GM19239 (cell line): ENCODE measurements around the gene ATG5.
A peak's percentile ranks its signal among the peaks of the same experiment; 100 is the strongest.
"Not testable (repeated sequence)": the region's sequence is repeated elsewhere in the genome, so short reads cannot be mapped to it uniquely, and the experiment has no call there.

Experiments
- DNase-seq: peaks from one replicate; pipeline ENCODE4 v3.0.0; 2011; ENCODE audit warnings: low spot score; ENCODE audit not compliant: insufficient read length
- FAIRE-seq: peaks from 2 replicates; lab custom pipeline; 2011; peaks lifted over from hg19 to GRCh38; lab: Jason Lieb, UNC

ATG5 gene

GRCh38 chr6:106162921-106163320 lies 162.6 kb downstream of the ATG5 start:
- DNase-seq (no peak), FAIRE-seq (no peak)

GRCh38 chr6:106161893-106162292 lies 163.7 kb downstream of the ATG5 start:
- no peak for DNase-seq
- FAIRE-seq = no peak

DNA sequence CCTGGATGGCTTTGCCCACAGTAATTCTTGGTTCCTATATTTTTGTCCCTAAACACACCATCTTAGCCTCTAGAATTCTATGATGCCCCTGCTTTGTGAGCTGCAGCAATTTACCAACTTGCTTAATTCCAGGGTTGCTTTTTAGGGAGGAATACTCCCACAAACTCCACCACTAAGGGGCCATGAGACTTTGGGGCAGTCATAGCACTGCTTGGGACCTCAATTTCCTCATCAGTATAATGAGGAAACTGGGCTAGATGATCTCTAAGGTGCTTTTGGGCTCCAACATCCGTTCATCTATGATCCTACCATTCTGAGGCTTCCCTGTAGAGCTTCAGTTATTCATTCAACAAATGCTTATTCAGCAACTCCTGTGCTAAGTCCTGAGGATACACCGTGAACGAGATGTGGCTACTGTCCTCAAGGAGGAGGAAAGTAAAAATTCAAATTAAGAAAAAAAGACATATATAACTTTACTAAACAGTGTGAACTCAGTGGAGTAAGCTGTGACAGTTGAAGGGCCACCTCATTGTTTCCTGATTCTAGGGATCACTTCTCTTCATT lies 164.2 kb downstream of the ATG5 start:
- DNase-seq (no peak), FAIRE-seq (peak; percentile 63)

- FAIRE-seq (no peak), DNase-seq (no peak)
These were observed 165.4 kb downstream of the ATG5 start for GRCh38 chr6:106160189-106160588.

DNA sequence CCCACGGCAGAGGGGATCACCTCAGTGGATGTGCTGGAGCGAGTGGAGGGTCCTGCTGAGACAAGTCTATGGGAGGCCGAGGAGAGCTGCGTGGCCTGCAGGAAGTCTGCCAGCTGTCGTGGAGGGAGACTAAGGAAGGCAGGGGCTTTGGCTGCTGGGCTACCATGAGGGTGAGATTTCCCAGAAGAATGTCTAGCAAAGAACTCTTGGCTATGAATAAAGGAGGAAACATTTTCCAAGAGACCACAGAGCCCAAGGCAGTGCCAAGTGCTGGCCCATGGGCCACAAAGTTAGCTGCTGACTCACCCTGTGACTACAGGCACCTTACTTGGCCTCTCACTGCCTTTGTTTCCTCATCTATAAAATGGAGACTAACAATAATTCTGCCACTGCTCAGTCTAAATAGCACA lies 166.0 kb downstream of the ATG5 start:
- no peak for FAIRE-seq
- no peak for DNase-seq

GRCh38 chr6:106158816-106159215 lies 166.7 kb downstream of the ATG5 start:
- FAIRE-seq (peak; percentile 23), DNase-seq (no peak)

GRCh38 chr6:106156863-106157262 lies 168.7 kb downstream of the ATG5 start:
- FAIRE-seq = peak; percentile 66

DNA sequence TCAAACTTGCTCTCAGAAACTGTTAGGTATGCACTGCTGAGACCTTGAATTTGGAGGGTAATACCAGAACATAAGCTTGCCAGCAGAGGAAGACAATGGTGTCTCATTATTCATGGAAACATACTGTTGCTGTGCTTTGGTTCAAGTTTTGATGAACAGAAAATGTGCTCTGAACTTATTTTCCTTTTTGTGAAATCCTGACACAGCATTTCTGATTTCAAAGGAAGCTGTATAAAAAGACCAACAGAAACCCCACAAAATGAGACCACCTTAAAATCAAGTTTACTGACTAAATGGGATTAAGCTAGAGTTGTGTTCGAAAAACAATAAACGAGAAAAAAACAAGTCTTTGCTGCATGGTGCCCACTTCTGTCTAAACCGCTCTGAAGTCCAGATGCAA lies 169.1 kb downstream of the ATG5 start:
- DNase-seq (no peak), FAIRE-seq (peak; percentile 58)

More at GRCh38 chr6:106156863-106157262, 168.7 kb downstream of the ATG5 start:
- no peak for DNase-seq

- DNase-seq = no peak
- FAIRE-seq = no peak
These were observed 170.2 kb downstream of the ATG5 start for GRCh38 chr6:106155219-106155830.

GRCh38 chr6:106154326-106154725 lies 171.2 kb downstream of the ATG5 start:
- FAIRE-seq (no peak), DNase-seq (no peak)

DNA sequence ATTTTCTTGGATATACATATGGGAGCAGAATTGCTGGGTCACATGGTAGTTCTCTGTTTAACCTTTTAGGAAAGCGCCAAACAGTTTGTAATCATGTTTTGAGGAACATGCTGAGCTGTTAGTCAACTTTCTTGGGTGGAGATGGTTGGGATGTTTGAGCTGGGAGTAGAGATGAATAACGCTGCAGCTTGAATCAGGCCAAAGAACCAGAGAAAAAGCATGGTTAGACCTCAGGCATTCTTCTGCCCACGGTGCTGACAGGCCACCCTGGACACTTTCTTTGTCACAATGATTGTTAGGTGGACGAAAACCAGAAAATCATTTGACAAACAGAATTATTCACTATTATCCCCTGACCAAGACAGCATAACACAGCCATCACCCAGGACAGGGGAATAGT lies 172.6 kb downstream of the ATG5 start:
- DNase-seq (no peak), FAIRE-seq (no peak)

GRCh38 chr6:106152476-106152875 lies 173.1 kb downstream of the ATG5 start:
- FAIRE-seq, DNase-seq: not testable (repeated sequence)

- FAIRE-seq (peak; percentile 73), DNase-seq (no peak)
These were observed 176.0 kb downstream of the ATG5 start for GRCh38 chr6:106149472-106150069.

DNA sequence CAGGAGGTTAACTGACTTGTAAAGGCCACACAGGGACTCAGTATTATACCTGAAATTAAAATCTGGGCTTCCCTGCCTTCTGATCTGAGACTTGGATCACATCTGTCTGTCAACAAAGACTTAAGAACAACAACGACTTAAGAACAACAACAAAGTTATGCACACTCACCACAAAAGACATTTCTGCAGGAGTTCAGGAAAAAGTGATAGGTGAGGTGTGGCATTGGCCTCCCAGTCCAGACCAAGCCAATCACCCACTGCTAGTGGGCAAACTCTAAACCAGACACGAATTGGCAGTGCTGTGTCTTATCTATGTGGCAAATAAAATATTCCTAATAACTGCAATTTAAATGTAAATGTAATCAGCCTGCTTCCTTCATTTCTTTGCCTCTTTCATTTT lies 178.1 kb downstream of the ATG5 start:
- DNase-seq = no peak
- FAIRE-seq = peak; percentile 42

- no peak for DNase-seq
- FAIRE-seq = no peak
These were observed 178.7 kb downstream of the ATG5 start for GRCh38 chr6:106146852-106147351.

DNA sequence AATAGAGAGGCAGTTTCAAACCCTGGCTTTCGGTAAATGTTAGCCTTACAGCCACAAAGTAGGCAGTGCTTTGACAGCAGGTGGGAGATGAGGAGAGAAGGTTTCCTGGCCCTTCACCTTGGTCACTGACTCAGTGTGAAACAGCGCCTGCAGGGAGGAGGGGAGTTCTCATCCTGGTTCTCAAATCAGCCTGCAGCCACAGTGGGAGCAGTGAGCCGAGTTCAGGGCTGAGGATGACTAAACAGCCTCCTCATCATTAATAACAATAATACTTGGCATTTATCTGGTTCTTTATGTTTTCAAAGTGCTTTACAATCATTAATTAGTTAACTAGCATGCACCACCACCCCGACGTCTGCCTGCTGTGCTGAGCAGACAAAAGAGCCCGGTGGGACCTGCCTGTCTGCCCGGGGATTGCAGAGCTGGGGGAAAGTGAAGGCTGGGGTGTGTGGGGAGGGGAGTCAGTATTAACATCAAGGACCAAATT lies 179.8 kb downstream of the ATG5 start:
- DNase-seq (no peak), FAIRE-seq (peak; percentile 96)

DNA sequence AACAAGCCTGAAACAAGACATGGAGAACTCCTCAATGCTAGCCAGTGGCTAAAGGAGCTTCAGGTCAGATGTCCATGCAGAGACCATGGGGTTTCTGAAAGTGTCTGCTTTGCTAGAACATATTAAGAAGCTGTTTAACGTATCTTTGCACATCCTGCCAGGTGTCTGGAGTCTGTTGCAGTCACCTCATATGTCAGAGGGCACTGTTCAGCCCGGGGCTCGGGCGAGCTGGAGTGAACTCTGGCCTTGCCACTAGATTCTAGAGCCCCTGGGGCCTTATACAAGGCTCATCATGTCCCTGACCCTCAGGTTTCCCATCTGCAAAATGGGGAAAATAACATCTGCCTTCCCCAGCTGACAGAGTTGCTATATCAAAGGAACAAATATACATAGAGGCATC lies 180.4 kb downstream of the ATG5 start:
- DNase-seq (no peak), FAIRE-seq (peak; percentile 21)

GRCh38 chr6:106143665-106144064 lies 181.9 kb downstream of the ATG5 start:
- no peak for FAIRE-seq
- DNase-seq = no peak

DNA sequence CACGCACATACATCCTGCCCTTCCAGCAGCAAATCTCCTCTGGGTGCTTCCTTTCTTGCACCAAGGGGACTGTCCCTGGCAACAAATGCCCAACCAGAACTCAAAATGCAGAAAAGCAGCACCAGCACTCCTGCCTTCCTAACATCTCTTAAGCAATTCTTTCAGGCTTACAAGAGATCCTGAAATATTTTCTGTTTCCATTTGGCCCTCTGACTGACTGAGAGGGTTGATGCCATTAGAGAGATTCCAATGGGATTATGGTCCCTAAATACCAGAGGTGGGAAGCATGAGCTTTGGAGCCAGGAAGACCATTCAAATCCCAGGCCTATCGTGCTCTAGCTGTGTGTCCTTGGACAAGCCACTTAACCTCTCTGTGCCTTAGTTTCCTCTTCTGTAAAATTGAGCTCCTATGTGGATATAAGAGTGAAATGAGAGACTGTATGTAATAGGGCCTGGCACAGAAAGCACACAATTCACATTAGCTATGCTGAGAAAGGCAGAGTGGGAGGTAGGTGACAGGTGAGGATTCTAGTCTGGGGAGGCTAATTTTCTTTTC lies 182.6 kb downstream of the ATG5 start:
- DNase-seq (no peak), FAIRE-seq (peak; percentile 44)

- DNase-seq (no peak), FAIRE-seq (peak; percentile 98)
These were observed 183.9 kb downstream of the ATG5 start for GRCh38 chr6:106141441-106142237.
